Hypothalamus (tissue), 51 donors: ENCODE results near the gene C13orf42.
A peak's percentile ranks its signal among the peaks of the same experiment; 100 is the strongest.

Source experiments
- DNase-seq, 51 donors: peaks; one replicate each; lab custom pipeline; 2025; lab: John Stamatoyannopoulos, UW

C13orf42 gene

GRCh38 chr13:51111174-51111573 is at the start of gene C13orf42:
Gene C13orf42 (minus strand): TSS chr13:51111274. CDS start chr13:51111209, 65 bp downstream.
- DNase-seq, result no peak

GRCh38 chr13:51158880-51159518 is 47.9 kb upstream of the C13orf42 start:
- DNase-seq, result peak in 2 of 51 donors; percentile 20 to 44

GRCh38 chr13:51158365-51158764 is 47.3 kb upstream of the C13orf42 start:
- DNase-seq, result no peak

- no peak for DNase-seq
Observed at GRCh38 chr13:51156648-51157047, 45.6 kb upstream of the C13orf42 start.

- DNase-seq, result no peak
Observed at GRCh38 chr13:51155776-51156515, 44.9 kb upstream of the C13orf42 start.

- DNase-seq, result no peak
Observed at GRCh38 chr13:51155161-51155560, 44.1 kb upstream of the C13orf42 start.

GRCh38 chr13:51154029-51154555 is 43.0 kb upstream of the C13orf42 start:
- DNase-seq, result no peak

- no peak for DNase-seq
Observed at GRCh38 chr13:51153527-51153926, 42.5 kb upstream of the C13orf42 start.

- DNase-seq, result no peak
Observed at GRCh38 chr13:51152701-51153100, 41.6 kb upstream of the C13orf42 start.

- no peak for DNase-seq
Observed at GRCh38 chr13:51151463-51151862, 40.4 kb upstream of the C13orf42 start.

- peak in 34 of 51 donors; percentile 5 to 68 (median 30) for DNase-seq
Observed at GRCh38 chr13:51148952-51149573, 38.0 kb upstream of the C13orf42 start.

GRCh38 chr13:51148223-51148951 is 37.3 kb upstream of the C13orf42 start:
- peak in 1 of 51 donors; percentile 35 for DNase-seq

- DNase-seq, result no peak
Observed at GRCh38 chr13:51147732-51148131, 36.7 kb upstream of the C13orf42 start.

GRCh38 chr13:51146667-51147066 is 35.6 kb upstream of the C13orf42 start:
- no peak for DNase-seq

- DNase-seq, result no peak
Observed at GRCh38 chr13:51137250-51137649, 26.2 kb upstream of the C13orf42 start.

- DNase-seq, result no peak
Observed at GRCh38 chr13:51136276-51136980, 25.4 kb upstream of the C13orf42 start.

- no peak for DNase-seq
Observed at GRCh38 chr13:51134763-51135365, 23.8 kb upstream of the C13orf42 start.

GRCh38 chr13:51130348-51130747 is 19.3 kb upstream of the C13orf42 start:
- no peak for DNase-seq

- peak in 30 of 51 donors; percentile 1 to 59 (median 22) for DNase-seq
Observed at GRCh38 chr13:51125495-51126226, 14.6 kb upstream of the C13orf42 start.
